Kidney tubule cell (primary cell): Measurements from ENCODE around the gene GYS2.

Experiments
- DNase-seq: peaks from one replicate; pipeline ENCODE4 v3.0.0-alpha.2; 2018; ENCODE audit warnings: low spot score

The GYS2 gene

GRCh38 chr12:21552635-21553328, 51.9 kb downstream of the GYS2 start:
- no peak for DNase-seq

- DNase-seq: no peak
Measured at GRCh38 chr12:21551841-21552465, 52.7 kb downstream of the GYS2 start.

- DNase-seq: no peak
Measured at GRCh38 chr12:21547437-21547836, 57.2 kb downstream of the GYS2 start.

GRCh38 chr12:21546716-21547115, 57.9 kb downstream of the GYS2 start:
- peak; percentile 43 for DNase-seq

GRCh38 chr12:21545557-21545956, 59.1 kb downstream of the GYS2 start:
- DNase-seq: no peak

GRCh38 chr12:21543151-21543550, 61.5 kb downstream of the GYS2 start:
- no peak for DNase-seq

GRCh38 chr12:21542403-21542802, 62.2 kb downstream of the GYS2 start:
- DNase-seq: no peak

- DNase-seq: no peak
Measured at GRCh38 chr12:21541773-21542172, 62.9 kb downstream of the GYS2 start.

- peak; percentile 24 for DNase-seq
Measured at GRCh38 chr12:21539797-21540196, 64.8 kb downstream of the GYS2 start.

- no peak for DNase-seq
Measured at GRCh38 chr12:21538061-21538653, 66.5 kb downstream of the GYS2 start.

GRCh38 chr12:21529456-21529855, 75.2 kb downstream of the GYS2 start:
- no peak for DNase-seq

GRCh38 chr12:21528953-21529352, 75.7 kb downstream of the GYS2 start:
- DNase-seq: peak; percentile 84

GRCh38 chr12:21527451-21528180, 77.0 kb downstream of the GYS2 start:
- DNase-seq: peak; percentile 76

- peak; percentile 37 for DNase-seq
Measured at GRCh38 chr12:21526721-21527345, 77.8 kb downstream of the GYS2 start.

GRCh38 chr12:21526053-21526452, 78.6 kb downstream of the GYS2 start, which contains the start of gene SPX:
SPX (plus strand) TSS chr12:21526296; CDS start chr12:21526473, 177 bp downstream.
- peak; percentile 79 for DNase-seq

GRCh38 chr12:21523148-21523547, 81.5 kb downstream of the GYS2 start:
- DNase-seq: no peak

GRCh38 chr12:21521541-21521940, 83.1 kb downstream of the GYS2 start:
- DNase-seq: no peak

GRCh38 chr12:21518451-21518850, 86.2 kb downstream of the GYS2 start:
- no peak for DNase-seq

GRCh38 chr12:21516281-21516680, 88.4 kb downstream of the GYS2 start:
- DNase-seq: no peak

- DNase-seq: no peak
Measured at GRCh38 chr12:21509768-21510167, 94.9 kb downstream of the GYS2 start.

GRCh38 chr12:21507849-21508248, 96.8 kb downstream of the GYS2 start:
- DNase-seq: no peak

- no peak for DNase-seq
Measured at GRCh38 chr12:21505888-21506287, 98.8 kb downstream of the GYS2 start.
